A549 (cell line): ENCODE measurements around the gene NKTR. TPM values are rescaled to one million over a fixed set of nuclear protein-coding genes. Genes with fewer than 3 reads are reported as not detected.

Source experiments
- ATAC-seq, 2 experiments: fragments of 200-7000 bp in 1 of 2; fragments of >200 bp in 1 of 2; cut with Nextera tagmentation in 1 of 2; cut with Tn5 transposase in 1 of 2; 3 replicates each; pipeline versions ENCODE4 v1.8.0 to v1.9.1; 2018 to 2020; ENCODE audit warnings: mild to moderate bottlenecking in 1 of 2, moderate library complexity in 1 of 2
- CTCF ChIA-PET: fragments of 300-600 bp; sonication (Branson Sonifier 250); formaldehyde crosslinking; extraction: SDS; loops from one replicate; lab custom pipeline; 2021; ENCODE audit warnings: antibody characterized with exemption, inconsistent platforms; lab: Yijun Ruan, JAX
- POLR2A ChIA-PET: fragments of 350-600 bp; formaldehyde crosslinking; extraction: SDS; loops from one replicate; lab custom pipeline; 2021; ENCODE audit warnings: antibody characterized with exemption, inconsistent platforms; lab: Yijun Ruan, JAX
- DNase-seq, 2 experiments: peaks; one replicate each; pipeline versions ENCODE4 v3.0.0 to v3.0.0-alpha.2; 2011 to 2016; ENCODE audit warnings: low read depth in 1 of 2, low spot score in 1 of 2
- FAIRE-seq: peaks from 2 replicates; lab custom pipeline; 2011; peaks lifted over from hg19 to GRCh38; lab: Jason Lieb, UNC
- H3K27ac ChIP-seq, 2 experiments: fragments of >200 bp; sonication (Bioruptor Twin); formaldehyde crosslinking; 3 replicates each; pipeline ENCODE4 v1.5.1; 2016 to 2017
- H3K4me1 ChIP-seq: fragments of >200 bp; sonication (Bioruptor Twin); formaldehyde crosslinking; 3 replicates; pipeline ENCODE4 v1.6.1; 2016
- H3K4me2 ChIP-seq: fragments of >200 bp; sonication (Bioruptor Twin); formaldehyde crosslinking; 3 replicates; pipeline ENCODE4 v1.6.1; 2016
- H3K4me3 ChIP-seq: fragments of >200 bp; sonication (Bioruptor Twin); formaldehyde crosslinking; 3 replicates; pipeline ENCODE4 v1.5.1; 2016
- H3K9me3 ChIP-seq: fragments of >200 bp; sonication (Bioruptor Twin); formaldehyde crosslinking; 3 replicates; pipeline ENCODE4 v1.6.1; 2016
- CBX2 ChIP-seq: fragments of 200-600 bp; sonication (generic); IDR thresholded peaks from 2 replicates; pipeline ENCODE4 v1.6.1; 2016; ENCODE audit warnings: low read depth, mild to moderate bottlenecking, borderline replicate concordance
- EHMT2 ChIP-seq: fragments of 200-600 bp; sonication (generic); IDR thresholded peaks from 2 replicates; pipeline ENCODE4 v1.6.1; 2016; ENCODE audit warnings: antibody characterized with exemption, low read depth, mild to moderate bottlenecking, moderate library complexity
- FOSL2 ChIP-seq, 2 experiments: fragments of 450-650 bp in 1 of 2; fragments of >200 bp in 1 of 2; sonication (Bioruptor Twin) in 1 of 2; formaldehyde crosslinking; IDR thresholded peaks; 2 replicates each; pipeline versions ENCODE4 v1.5.0 to v1.6.1; 2016 to 2020; ENCODE audit warnings: mild to moderate bottlenecking in 1 of 2, moderate library complexity in 1 of 2
- HDAC2 ChIP-seq: fragments of 200-600 bp; sonication (generic); IDR thresholded peaks from 2 replicates; pipeline ENCODE4 v1.6.1; 2016
- MAFK ChIP-seq: fragments of 450-650 bp; IDR thresholded peaks from 2 replicates; pipeline ENCODE4 v1.6.1; 2014; ENCODE audit not compliant: partially characterized antibody
- RNF2 ChIP-seq: fragments of 200-600 bp; sonication (generic); IDR thresholded peaks from 2 replicates; pipeline ENCODE4 v1.6.1; 2016; ENCODE audit warnings: low read depth, mild to moderate bottlenecking, antibody characterized with exemption, moderate library complexity, borderline replicate concordance
- WGBS: methylation state at CpG from one replicate; pipeline ENCODE4 v1.1.6; 2017; ENCODE audit errors: missing lambda C conversion rate; 5-methylcytosine and 5-hydroxymethylcytosine counted together
- polyA plus RNA-seq, 4 experiments: library from polyadenylated mRNA; depleted of rRNA in 3 of 4; stranded (reverse); fragments of >200 nt; fragmentation: RNase III in 1 of 4; extraction: RNeasy Plus Mini Kit Qiagen cat#74134 plus additional on column Dnase treatment in 1 of 4; gene quantifications; 2 replicates in 3 of 4; 3 replicates in 1 of 4; pipeline ENCODE4 v1.2.3, GENCODE V29; 2011 to 2017
- TF ChIP-seq, protein P1 (sequence below): fragments of 150-350 bp; IDR thresholded peaks from 2 replicates; pipeline ENCODE4 v1.6.1; 2014; ENCODE audit warnings: low read depth, mild to moderate bottlenecking, low read length
- TF ChIP-seq, protein P2 (sequence below): fragments of 250-450 bp; sonication (Bioruptor Pico); IDR thresholded peaks from 2 replicates; pipeline ENCODE4 v1.5.0; 2020; ENCODE audit warnings: low read depth, mild to moderate bottlenecking, moderate library complexity
- TF ChIP-seq, protein P3 (sequence below): fragments of 250-450 bp; sonication (Bioruptor Pico); IDR thresholded peaks from 2 replicates; pipeline ENCODE4 v1.5.0; 2021; ENCODE audit warnings: mild to moderate bottlenecking, moderate library complexity, borderline replicate concordance

Gene NKTR
- polyA plus RNA-seq, 2 of the 4 experiments (the other 2 are of a cell fraction): 16.2 to 49.3 TPM

DNA sequence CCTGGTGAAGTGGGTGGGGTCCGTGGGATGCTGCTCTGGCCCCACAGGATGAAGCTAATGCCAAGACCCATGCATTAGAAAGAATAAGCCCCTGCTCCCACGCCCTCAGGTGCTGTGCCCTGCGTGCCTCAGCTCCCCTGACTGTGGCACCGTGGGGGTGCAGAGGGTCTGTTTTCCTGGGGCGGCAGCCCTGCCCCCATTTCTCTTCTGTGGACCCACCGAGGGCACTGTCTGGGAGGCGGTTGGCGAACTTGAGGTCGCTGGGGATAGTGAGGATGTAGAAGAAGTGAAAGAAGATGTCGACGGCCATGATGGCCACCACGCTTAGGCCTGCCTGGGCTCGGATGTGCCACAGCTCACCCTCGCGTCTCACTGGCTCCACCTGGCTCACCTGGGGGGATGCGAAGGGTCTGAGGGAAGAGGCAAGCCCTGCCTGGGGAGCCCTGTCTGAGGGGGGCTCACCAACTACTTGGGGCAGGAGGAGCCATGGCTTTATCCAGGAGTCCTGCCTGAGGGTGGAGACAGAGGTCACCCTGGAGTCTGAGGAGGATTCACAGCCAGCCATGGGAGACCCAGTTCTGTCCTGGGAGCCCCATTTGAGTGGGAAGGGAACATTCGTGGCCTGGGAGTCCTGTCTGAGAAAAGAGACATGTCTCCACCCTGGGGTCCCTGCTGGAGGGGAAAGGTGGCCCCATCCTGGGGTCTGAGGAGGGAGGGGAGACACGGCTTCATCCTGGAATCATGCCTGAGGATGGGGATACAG, 97.0 kb downstream of the NKTR start:
- CTCF ChIA-PET: interaction anchor here (1.0 kb wide), 1 partner anchor 32 kb away, joined by 3 read pairs; no protein-coding TSS in a partner anchor
- 45% methylated on average over 15 of the region's 18 CpGs for WGBS
- FAIRE-seq (no peak), DNase-seq (no peak)
- H3K4me1 ChIP-seq: no peaks in the 10 kb centered on the region
- TF ChIP-seq HDAC2 (no peak), RNF2 (no peak), CBX2 (no peak), EHMT2 (no peak), FOSL2 (IDR thresholded peaks at IDR 0.05) (no peak), FOSL2 (CRISPR knock-in tag; IDR thresholded peaks at IDR 0.05) (no peak), MAFK (no peak)
- TF ChIP-seq, protein P1, sequence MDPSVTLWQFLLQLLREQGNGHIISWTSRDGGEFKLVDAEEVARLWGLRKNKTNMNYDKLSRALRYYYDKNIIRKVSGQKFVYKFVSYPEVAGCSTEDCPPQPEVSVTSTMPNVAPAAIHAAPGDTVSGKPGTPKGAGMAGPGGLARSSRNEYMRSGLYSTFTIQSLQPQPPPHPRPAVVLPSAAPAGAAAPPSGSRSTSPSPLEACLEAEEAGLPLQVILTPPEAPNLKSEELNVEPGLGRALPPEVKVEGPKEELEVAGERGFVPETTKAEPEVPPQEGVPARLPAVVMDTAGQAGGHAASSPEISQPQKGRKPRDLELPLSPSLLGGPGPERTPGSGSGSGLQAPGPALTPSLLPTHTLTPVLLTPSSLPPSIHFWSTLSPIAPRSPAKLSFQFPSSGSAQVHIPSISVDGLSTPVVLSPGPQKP: no peak
- TF ChIP-seq, protein P2, sequence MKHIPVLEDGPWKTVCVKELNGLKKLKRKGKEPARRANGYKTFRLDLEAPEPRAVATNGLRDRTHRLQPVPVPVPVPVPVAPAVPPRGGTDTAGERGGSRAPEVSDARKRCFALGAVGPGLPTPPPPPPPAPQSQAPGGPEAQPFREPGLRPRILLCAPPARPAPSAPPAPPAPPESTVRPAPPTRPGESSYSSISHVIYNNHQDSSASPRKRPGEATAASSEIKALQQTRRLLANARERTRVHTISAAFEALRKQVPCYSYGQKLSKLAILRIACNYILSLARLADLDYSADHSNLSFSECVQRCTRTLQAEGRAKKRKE (CRISPR knock-in tag): no peak
- TF ChIP-seq, protein P3, sequence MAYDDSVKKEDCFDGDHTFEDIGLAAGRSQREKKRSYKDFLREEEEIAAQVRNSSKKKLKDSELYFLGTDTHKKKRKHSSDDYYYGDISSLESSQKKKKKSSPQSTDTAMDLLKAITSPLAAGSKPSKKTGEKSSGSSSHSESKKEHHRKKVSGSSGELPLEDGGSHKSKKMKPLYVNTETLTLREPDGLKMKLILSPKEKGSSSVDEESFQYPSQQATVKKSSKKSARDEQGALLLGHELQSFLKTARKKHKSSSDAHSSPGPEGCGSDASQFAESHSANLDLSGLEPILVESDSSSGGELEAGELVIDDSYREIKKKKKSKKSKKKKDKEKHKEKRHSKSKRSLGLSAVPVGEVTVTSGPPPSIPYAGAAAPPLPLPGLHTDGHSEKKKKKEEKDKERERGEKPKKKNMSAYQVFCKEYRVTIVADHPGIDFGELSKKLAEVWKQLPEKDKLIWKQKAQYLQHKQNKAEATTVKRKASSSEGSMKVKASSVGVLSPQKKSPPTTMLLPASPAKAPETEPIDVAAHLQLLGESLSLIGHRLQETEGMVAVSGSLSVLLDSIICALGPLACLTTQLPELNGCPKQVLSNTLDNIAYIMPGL (CRISPR knock-in tag): no peak
- TF ChIP-seq, all 56 proteins: peak for 0
- POLR2A ChIA-PET: no interaction called here
- no peak overlapping the region for H3K4me3 ChIP-seq
- no peaks in the 10 kb centered on the region for H3K9me3 ChIP-seq
- no peak overlapping the region for H3K4me2 ChIP-seq
- no peak overlapping the region for H3K27ac ChIP-seq
- no peak for ATAC-seq

Other genes with a start within 250 kb of the NKTR start
- not detected in 2 replicates for gene LYZL4, start 190.1 kb upstream of the NKTR start, polyA plus RNA-seq (2011; rRNA removed)
- gene LYZL4, start 190.1 kb upstream of the NKTR start, polyA plus RNA-seq (2017; fragmentation: RNase III; extraction: RNeasy Plus Mini Kit Qiagen cat#74134 plus additional on column Dnase treatment): not detected in 3 replicates
- gene VIPR1, start 98.0 kb upstream of the NKTR start, polyA plus RNA-seq (2011; rRNA removed): 0.17 and 0.26 TPM in 2 replicates
- 0.37 to 0.80 TPM (median 0.49 TPM) in 3 replicates for gene VIPR1, start 98.0 kb upstream of the NKTR start, polyA plus RNA-seq (2017; fragmentation: RNase III; extraction: RNeasy Plus Mini Kit Qiagen cat#74134 plus additional on column Dnase treatment)
- gene SEC22C, start 18.7 kb upstream of the NKTR start, polyA plus RNA-seq (2011; rRNA removed): 36.2 and 41.5 TPM in 2 replicates
- gene SEC22C, start 18.7 kb upstream of the NKTR start, polyA plus RNA-seq (2017; fragmentation: RNase III; extraction: RNeasy Plus Mini Kit Qiagen cat#74134 plus additional on column Dnase treatment): 29.8 to 32.9 TPM (median 31.0 TPM) in 3 replicates
- 30.9 and 33.8 TPM in 2 replicates for gene SS18L2, start 9.8 kb upstream of the NKTR start, polyA plus RNA-seq (2011; rRNA removed)
- 21.8 to 27.6 TPM (median 24.0 TPM) in 3 replicates for gene SS18L2, start 9.8 kb upstream of the NKTR start, polyA plus RNA-seq (2017; fragmentation: RNase III; extraction: RNeasy Plus Mini Kit Qiagen cat#74134 plus additional on column Dnase treatment)
- gene ZBTB47, start 53.0 kb downstream of the NKTR start, polyA plus RNA-seq (2011; rRNA removed): 2.5 and 3.0 TPM in 2 replicates
- 5.2 to 7.1 TPM (median 6.8 TPM) in 3 replicates for gene ZBTB47, start 53.0 kb downstream of the NKTR start, polyA plus RNA-seq (2017; fragmentation: RNase III; extraction: RNeasy Plus Mini Kit Qiagen cat#74134 plus additional on column Dnase treatment)
- gene KLHL40, start 84.9 kb downstream of the NKTR start, polyA plus RNA-seq (2011; rRNA removed): not detected in 2 replicates
- gene KLHL40, start 84.9 kb downstream of the NKTR start, polyA plus RNA-seq (2017; fragmentation: RNase III; extraction: RNeasy Plus Mini Kit Qiagen cat#74134 plus additional on column Dnase treatment): not detected in 3 replicates
- gene HHATL, start 102.1 kb downstream of the NKTR start, polyA plus RNA-seq (2011; rRNA removed): not detected in 2 replicates
- not detected in 3 replicates for gene HHATL, start 102.1 kb downstream of the NKTR start, polyA plus RNA-seq (2017; fragmentation: RNase III; extraction: RNeasy Plus Mini Kit Qiagen cat#74134 plus additional on column Dnase treatment)
- gene CCDC13, start 172.6 kb downstream of the NKTR start, polyA plus RNA-seq (2011; rRNA removed): 0.47 and 0.49 TPM in 2 replicates
- gene CCDC13, start 172.6 kb downstream of the NKTR start, polyA plus RNA-seq (2017; fragmentation: RNase III; extraction: RNeasy Plus Mini Kit Qiagen cat#74134 plus additional on column Dnase treatment): 0.33 to 0.54 TPM (median 0.41 TPM) in 3 replicates
- gene HIGD1A, start 203.8 kb downstream of the NKTR start, polyA plus RNA-seq (2011; rRNA removed): 104 and 158 TPM in 2 replicates
- gene HIGD1A, start 203.8 kb downstream of the NKTR start, polyA plus RNA-seq (2017; fragmentation: RNase III; extraction: RNeasy Plus Mini Kit Qiagen cat#74134 plus additional on column Dnase treatment): 137 to 147 TPM (median 146 TPM) in 3 replicates
- gene ACKR2, start 208.8 kb downstream of the NKTR start, polyA plus RNA-seq (2011; rRNA removed): 0.06 and 0.16 TPM in 2 replicates
- gene ACKR2, start 208.8 kb downstream of the NKTR start, polyA plus RNA-seq (2017; fragmentation: RNase III; extraction: RNeasy Plus Mini Kit Qiagen cat#74134 plus additional on column Dnase treatment): 0.05 TPM in 1 of 3 replicates, not detected in the others